ENCODE results near the gene PGAM5.
"Not testable (repeated sequence)": the region's sequence is repeated elsewhere in the genome, so short reads cannot be mapped to it uniquely, and the experiment has no call there.

PGAM5 gene

DNA sequence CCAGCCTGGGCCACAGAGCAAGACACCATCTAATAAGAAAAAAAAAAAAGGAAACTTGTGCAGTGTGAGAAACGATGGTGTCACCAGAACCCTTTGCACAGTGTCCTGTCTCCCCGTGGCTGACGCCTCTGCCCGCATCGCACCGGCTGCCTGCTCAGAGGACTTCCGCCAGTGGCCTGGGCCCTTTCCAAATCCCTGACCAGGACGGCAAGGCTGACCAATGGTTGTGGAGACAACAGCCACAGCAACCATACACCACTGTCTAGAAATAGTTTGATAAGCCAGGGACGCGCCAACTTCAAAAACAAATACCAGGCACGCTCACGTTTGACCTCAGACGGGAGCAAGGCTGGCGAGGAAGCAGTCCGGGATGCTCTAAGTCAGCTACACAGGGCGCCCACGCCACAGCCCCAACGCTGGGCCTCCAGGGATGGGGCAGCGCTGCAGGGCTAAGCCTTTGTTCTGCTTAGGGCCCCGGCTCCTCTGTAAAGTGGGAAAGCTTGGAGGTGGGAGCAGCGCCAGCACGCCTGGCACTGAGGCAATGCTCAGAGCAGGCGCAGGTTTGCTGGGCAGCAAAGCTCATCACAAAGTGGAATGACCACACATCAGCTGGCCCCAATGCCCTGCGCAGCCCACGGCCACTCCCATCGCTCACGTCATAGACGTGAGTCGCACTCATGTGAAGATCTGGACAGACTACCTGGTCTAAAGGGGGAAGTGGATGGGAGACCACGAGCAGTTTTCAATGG is 12.5 kb downstream of the PGAM5 start:
- DNase-seq: no peak

DNA sequence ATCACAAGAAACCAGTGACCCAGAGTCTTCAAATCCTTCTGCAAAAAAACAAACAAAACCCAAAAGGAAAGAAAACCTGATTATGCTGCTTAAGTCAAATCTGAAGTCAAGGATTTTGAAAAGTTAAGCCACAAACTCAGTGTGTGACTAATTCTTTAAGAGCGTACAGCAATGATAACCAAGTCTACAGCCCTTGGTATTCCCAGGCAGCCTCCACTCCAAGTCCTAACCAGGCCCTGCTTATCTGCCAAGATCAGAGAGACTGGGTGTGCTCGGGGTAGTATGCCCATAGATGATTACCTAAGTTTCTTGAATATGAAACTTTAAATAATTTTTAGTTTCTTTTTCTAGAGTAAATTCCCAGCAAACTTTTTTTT is 13.1 kb downstream of the PGAM5 start:
- no peak for DNase-seq

DNA sequence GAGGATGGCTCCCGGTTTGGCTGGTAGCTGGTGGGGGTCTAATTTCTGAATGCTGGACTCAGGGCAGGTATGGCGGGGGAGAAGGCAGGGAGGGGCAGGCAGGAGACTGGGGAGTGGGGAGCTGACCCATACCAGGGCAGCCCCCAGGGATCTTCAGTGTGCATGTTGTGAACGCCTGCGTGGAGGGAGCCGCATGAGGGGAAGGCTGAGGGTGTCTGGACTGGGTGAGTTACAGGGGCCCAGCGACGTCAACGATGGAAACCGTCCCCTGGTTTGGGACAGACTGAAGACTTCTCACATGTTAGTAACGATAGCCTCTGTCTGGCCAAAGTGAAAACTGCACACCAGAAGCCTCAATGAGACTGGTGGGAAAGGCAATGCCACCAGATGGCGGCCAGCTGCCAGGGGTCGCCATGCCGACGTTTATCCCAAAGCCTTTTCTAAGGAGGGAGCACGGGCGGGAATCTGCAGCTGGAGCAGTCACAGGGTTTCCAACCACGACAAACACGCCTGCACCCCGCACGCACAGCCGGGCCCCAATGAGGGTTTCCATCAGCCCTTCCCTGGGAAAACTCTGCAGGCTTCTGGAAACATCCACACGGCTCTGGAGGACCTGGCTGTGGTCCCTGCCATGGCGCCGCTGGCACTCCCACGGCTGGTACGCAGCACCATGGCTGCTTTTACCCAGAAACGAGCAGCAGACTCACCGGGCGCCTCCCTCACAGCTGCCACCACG is 14.0 kb downstream of the PGAM5 start:
- DNase-seq: no peak

DNA sequence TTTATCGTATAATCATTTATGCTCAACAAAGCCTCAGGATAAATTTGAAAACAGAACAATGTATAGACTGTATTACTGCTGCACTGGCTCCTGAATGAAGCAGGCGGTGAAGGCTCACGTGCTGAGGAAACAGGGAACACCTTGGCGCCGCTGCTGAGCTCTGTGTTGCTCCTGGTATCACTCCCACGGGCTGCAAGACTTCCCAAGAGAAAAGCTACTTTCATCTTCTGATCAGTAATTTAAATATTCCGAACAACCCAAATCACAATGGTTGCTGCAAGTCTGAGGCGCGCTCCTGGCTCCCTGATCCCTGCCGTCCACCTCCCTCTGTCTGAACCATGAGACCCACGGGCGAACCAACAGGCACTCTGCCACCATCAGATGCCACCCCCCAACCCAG is 15.7 kb downstream of the PGAM5 start:
- no peak for DNase-seq

DNA sequence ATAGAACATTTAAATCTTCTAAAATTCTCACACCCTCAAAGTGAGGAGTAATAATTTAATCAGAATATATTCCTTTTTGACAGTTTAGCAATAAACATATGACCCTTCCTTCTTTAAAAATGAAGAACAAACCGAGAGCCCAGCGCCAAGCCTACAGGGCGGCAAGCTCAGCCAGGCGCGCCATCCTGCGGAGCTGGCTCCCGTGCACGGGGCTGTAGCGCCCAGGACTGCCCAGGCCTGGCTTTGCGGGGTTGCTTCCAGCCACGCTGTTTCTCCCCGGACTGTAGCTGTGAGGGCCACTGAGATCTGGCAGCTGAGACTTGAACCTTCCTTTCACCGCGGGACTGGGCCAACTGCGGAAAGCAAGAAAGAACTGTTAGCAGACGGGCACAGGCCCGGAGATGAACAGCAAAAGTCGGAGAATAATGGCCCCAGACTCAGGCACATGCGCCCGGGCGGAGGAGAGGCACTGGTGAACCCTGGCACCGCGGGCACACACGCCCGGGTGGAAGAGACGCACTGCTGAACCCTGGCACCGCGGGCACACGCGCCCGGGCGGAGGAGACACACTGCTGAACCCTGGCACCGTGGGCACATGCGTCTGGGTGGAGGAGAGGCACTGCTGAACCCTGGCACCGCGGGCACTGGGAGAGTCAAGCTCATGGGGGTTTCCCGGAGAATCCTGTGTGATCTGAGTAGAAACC is 16.6 kb downstream of the PGAM5 start:
- no peak for DNase-seq

DNA sequence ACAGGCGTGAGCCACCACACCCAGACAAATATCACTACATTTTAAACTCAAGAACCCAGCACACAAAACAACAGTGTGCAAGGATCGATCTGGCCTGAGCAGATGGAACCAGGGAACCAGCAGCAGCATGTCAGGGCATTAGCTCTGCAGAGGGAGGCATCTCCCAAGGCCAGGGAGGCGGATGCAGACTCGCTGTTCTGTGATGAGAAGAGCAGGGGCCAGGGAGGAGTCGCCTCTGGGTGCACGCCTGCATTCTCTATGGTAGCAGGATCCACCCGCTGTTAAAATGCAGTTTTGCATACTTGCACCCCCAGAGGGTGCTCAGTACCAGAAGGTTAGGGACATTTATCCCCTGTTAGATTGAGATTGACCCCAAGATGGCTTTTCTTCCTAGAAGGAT is 17.9 kb downstream of the PGAM5 start:
- no peak for DNase-seq

DNA sequence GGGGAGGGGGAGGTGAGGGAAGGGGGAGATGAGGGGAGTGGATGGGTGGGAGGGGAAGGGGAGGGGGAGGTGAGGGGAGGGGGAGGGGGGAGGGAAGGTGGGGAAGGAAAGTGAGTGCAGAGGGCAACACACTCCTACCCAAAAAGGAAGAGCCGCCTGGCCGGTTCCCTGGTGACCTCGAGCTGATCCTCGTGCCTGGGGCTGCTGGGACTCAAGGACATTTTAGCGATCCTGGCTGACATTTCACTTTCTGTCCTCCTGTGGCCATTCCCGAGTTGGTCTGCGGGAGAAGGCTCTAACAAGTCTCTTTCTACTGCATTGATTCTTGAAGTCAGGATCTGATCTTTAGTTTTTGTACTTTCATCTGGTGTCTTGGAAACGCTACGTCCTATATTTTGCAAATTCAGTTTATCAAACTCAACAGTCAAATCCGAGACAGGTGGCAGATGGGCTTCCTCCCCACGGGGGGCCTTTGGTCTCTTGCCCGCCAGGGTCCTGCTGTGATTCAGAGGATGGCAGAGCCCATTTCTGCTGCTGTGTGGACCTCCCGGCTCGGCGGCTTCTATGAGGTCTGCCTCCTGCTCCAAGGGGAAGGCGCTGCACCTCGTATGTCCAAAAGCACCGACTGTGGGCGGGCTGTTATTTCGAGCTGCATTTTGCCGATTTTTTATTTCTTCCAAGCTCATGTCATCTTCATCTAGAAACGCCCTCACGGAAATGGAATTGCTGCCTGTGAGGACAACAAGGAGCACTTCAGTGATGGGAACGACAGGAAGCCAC is 19.1 kb downstream of the PGAM5 start:
- no peak for DNase-seq

DNA sequence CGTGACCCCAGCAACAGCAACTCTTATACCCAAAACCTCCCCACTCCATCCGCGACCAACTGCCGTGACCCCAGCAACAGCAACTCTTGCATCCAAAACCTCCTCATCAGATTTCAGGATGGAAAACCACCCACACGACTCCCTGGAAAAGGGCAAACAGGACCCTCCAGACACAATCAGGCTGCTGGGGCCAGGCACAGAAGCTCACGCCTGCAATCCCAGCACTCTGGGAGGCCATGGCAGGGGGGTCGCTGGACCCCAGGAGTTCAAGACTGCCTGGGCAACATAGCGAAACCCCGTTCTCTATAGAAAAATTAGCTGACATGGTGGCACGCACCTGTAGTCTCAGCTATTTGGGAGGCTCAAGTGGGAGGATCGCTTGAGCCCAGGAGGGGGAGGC is 19.7 kb downstream of the PGAM5 start:
- DNase-seq: no peak

DNA sequence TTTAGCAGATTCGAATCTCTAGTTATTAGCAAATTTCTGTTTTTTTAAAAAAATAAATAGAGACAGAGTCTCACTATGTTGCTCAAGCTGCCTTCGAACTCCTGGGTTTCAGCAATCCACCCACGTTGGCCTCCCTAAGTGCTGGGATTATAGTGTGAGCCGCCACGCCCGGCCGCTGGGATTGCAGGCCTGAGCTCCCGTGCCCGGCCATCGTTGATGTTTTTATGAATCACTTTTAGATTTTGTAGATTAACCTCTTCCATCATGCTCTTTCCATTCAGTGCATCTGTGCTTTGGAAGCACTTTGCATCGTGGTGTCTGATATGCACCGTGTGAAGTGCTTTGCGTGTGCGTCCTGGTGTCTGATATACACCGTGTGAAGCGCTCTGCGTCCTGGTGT is 20.9 kb downstream of the PGAM5 start:
- no peak for DNase-seq

DNA sequence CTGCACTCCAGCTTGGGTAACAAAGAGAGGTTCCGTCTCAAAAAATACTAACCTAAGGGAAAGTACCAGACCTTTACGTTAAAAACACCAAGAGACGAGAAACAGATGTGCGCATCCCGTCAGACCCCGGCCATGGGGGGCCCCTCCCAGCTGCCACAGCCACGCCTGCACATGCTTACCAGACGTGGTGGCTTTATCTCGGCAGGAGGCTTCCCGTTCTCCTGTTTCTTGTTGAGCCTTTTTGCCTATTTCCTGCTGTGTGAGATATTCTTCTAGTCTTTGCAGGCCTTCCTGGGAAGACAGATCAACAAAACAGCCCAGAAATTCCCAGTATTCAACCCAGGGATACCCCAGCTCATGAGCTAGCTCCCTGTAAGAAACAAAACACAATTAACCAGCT is 23.6 kb downstream of the PGAM5 start:
- no peak for DNase-seq

DNA sequence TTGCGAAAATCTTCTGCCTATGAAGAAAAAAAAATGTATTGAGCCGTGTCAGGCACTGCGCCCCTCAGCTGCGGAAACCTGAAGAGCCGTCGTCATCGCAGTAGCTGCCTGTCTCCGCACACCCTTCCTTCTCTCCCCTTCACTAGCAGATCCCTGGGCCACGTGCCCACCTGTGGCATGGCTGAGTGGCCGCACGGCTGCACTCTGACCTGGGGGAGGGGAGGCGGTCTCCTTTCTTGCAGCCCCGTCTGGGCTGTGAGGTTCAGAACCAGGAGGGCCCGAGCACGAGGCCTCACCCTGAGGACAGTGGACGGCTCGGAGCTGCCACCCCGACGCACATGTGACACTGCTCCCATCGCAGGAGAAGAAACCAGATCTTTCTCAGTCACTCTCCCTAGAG is 24.9 kb downstream of the PGAM5 start:
- no peak for DNase-seq

DNA sequence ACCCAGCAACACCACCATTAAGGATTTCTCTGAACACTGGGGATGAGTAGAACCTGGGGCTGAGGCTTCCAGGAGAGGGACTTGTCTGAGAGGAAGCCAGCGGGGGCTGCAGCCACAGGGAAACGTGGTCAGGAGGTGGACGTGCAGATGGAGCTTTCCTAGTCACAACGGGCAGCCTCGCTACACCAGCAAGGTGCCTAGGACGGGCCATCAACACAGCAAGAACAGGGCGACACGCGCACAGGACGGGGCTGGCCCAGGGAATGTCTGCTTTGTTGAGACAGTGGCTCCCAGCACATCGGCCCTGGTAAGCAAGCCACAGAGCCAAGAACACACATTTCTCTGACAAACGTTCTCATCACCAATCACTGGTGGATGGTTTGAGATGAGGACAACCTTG is 25.7 kb downstream of the PGAM5 start:
- no peak for DNase-seq

DNA sequence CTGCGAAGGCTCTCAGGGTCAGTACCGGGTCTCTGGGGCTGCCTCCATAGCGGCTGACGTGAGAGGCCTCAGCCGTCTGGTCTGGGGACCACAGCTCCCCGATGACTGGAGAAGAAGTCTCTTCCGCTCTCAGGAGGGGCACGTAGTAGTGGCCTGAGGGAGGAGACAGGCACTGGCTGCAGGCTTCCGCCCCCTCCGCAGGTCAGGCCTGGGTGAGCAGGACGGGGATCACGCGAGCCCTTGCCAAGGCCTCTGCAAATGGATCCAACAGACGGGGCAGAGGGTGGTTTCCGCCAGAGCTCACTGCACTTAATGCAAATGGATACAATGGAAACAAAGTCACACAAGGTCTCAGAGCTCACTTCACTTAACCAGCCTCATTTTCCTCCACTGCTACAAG is 26.3 kb downstream of the PGAM5 start:
- DNase-seq: no peak

DNA sequence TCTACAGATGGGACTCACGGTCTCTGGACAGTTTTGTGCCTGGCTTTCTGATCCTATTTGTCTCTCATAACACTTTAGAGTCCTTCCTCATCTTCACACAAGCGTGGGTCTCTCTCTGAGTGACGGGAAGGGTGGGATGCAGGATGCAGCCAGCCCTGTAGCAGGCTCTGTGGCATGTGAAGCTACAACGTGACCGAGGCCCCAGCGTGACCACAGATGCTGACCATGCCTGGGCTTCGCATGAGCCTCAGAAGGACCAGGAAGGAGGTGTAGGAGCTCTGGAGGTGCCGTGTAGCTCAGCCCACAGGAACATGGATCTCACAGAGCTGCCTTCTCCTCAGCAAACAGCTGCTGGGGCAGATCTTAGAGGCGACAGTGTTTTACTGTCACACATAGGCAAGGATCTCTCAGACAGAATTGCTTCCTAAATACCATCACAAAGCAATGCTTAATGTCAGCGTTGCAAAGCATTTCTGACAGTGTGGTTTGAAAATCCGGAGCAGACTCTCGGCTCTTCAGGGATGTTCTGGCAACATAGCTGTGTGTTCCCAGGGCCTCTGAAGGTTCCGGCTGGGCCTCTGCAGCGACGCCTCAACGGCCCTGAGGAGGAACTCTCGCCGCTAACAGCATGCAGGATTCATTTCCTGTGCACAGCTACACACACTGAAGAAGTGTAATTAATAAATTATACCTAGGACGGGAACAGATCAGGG is 29.1 kb downstream of the PGAM5 start:
- DNase-seq: no peak

DNA sequence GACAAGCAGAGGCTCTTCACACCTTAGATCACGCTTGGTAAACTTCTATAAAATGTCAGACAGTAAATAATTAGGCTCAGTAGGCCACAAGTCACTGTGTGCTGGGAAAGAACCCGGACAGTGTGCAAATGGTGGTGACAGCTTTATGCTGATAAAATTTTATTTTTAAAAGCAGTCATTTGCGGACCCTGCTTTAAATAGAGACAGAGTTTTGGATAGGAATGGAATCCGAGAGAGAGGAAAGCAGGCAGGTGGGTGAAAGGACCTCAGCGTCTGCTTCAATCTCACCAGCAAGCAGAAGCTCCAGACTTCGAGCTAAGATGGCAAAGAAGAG is 29.6 kb downstream of the PGAM5 start:
- DNase-seq: no peak

DNA sequence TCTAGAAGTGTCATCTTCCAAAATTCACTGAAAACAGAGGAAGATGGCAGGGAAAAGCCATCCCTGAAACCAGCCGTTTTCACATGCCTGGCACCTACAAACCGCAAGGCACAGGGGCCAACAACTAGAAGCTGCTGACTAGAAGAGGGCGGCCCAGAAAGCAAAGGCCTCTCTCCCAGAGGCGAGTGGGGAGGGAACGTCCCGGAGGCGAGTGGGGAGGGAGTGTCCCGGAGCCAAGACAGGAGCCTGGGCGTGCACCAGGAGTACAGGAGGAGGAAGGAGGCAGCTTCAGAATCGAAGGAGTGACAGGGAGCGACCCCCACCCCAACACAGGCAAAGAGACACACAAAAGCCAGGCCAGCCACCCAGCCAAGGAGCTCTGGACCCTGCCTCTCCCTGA is 30.0 kb downstream of the PGAM5 start:
- DNase-seq: no peak

DNA sequence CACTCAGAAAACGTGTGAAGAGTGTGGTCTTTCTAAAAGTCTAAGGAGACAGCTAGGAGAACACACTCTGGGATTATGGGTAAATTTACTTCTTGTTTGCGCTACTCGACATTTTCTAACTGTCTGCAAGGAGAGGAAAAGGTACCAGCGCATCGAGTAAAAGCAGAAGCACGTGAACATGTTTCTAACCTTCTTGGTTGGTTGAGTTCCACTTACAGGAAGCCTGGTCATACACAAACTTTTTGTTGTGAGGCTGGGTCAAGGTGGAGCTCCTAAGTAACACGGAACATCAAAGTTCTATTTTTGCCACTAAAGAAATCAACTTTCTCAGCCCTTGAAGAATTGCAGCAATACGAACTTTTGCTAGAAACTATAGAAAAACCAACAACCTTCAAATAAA is 31.0 kb downstream of the PGAM5 start:
- DNase-seq: no peak

DNA sequence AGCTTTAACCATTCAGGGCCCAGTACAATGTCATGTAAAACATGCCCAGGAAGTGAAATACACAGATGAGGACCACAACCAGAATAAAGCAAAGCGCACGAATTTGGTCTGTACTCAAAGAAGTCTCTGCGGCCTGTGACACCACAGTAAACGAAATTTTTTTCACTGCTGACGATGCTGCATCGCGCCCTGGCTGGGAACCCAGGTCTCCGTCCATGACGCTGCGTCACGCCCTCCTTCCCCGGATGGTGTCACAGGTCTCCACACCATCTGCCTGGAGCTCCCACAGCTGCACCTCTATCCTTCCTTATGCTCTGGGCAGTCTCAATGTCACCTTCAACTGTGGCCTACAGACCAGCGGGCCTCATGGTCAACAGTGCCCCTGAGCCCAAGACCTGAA is 33.2 kb downstream of the PGAM5 start:
- no peak for DNase-seq

DNA sequence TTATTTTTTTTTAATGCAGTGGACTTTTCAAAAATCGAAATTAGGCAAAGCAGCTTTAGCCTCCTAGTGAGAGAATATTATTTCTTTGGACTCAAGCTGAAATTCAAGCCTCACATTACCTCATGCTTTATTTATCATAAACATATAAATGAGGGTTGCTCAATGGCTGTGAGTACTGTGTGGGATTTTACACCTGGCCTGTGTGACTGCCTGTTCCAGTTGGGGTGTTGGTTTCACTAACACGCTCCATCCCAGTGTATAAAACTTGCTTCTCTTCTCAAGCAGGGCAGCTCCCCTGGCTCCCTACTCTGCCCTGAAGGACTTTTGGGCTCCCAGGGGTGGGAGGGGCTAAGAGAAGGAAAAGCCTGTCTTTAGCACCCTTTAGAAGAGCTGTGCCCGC is 36.0 kb downstream of the PGAM5 start:
- no peak for DNase-seq

DNA sequence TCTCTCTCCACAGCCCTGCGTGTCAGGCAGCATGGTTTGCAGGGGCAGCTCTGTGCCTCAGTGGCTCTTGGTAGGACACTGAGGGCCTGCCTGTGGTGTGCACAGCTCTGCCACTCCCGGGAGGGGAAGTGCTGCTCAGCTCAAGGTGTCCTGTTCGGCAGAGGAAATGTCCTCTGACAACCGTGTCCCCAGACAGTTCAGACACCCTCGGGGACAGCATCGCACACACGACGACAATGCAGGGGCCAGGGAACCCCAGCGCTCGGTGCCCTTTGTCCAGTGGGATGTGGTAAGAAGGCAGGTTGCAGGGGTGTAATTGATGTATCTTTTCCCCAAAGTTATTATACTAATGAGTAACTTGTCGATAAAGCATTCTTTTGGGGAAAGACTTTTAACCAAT is 36.8 kb downstream of the PGAM5 start:
- DNase-seq: no peak

DNA sequence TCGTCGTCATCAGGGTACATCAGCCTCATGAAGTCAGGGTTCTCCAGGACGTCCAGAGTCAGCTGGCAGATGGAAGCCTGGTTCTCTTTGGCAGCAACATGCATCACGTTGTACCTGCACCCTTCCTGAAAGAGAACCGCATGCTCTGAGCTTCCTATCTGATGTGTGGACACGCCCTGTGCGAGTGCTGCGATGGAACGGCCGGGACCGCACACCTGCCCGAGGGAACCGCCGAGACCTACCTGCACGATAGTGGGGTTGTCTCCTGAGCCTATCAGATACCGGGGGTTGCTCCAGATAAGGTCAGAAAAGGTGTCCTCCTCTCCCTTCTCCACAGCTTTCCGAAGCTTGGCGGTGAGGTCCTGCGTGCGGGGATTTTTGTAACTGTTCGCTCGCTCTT is 37.3 kb downstream of the PGAM5 start:
- DNase-seq: no peak

DNA sequence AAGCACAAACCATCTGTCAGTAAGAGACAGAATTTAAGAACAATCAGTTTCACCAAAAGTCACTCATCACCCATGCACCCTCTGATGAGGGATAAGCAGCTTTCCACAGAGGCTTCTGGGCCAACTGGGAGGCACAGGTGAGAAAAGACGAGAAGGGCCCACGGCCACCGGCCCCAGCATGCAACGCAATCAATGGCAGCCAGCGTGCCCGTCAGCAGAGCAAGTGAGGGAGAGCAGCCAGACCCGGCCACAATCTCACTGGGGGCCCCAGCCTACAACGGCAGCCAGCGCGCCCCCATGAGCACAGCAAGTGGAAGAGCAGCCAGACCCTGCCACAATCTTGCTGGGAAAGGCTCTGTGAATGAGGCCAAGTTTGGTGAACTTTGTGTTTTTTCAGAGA is 37.7 kb downstream of the PGAM5 start:
- no peak for DNase-seq

DNA sequence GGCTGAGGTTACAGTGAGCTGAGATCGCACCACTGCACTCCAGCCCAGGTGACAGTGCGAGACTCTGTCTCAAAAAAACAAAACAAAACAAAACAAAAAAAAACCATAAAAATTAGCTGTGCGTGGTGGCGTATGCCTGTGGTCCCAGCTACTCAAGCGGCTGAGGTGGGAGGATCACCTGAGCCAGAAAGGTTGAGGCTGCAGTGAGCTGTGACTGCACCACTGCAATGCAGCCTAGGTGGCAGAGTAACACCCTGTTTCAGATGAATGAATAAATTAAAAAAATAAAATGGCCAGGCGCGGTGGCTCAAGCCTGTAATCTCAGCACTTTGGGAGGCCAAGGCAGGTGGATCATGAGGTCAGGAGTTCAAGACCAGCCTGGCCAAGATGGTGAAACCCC is 43.0 kb downstream of the PGAM5 start:
- DNase-seq: not testable (repeated sequence)

All from activated CD4-positive, CD25-positive, alpha-beta regulatory T cell treated with anti-CD3 and anti-CD28 coated beads, Interleukin-2, amount 50 U/mL, for 72 hours (primary cell).